NCI-H748 (cell line): Measurements from ENCODE around the gene GPR142.
A peak's percentile ranks its signal among the peaks of the same experiment; 100 is the strongest.

Source experiments
- DNase-seq: peaks from one replicate; lab custom pipeline; 2025; ENCODE audit not compliant: unreplicated experiment; lab: John Stamatoyannopoulos, UW

GPR142 gene

GRCh38 chr17:74344658-74345057, 22.6 kb upstream of the GPR142 start:
- no peak for DNase-seq

GRCh38 chr17:74345433-74346241, 21.7 kb upstream of the GPR142 start:
- DNase-seq = no peak

GRCh38 chr17:74347646-74348045, 19.7 kb upstream of the GPR142 start:
- DNase-seq = no peak

- no peak for DNase-seq
Observed at GRCh38 chr17:74349120-74349519, 18.2 kb upstream of the GPR142 start.

- DNase-seq = peak; percentile 16
Observed at GRCh38 chr17:74350486-74350885, 16.8 kb upstream of the GPR142 start.

- DNase-seq = no peak
Observed at GRCh38 chr17:74351552-74352210, 15.6 kb upstream of the GPR142 start.

GRCh38 chr17:74353446-74354060, 13.8 kb upstream of the GPR142 start:
- no peak for DNase-seq

- no peak for DNase-seq
Observed at GRCh38 chr17:74354123-74354522, 13.2 kb upstream of the GPR142 start.

GRCh38 chr17:74354561-74354960, 12.7 kb upstream of the GPR142 start:
- no peak for DNase-seq

- no peak for DNase-seq
Observed at GRCh38 chr17:74355065-74355464, 12.2 kb upstream of the GPR142 start.

- no peak for DNase-seq
Observed at GRCh38 chr17:74356646-74357465, 10.4 kb upstream of the GPR142 start.

GRCh38 chr17:74357466-74357809, 9.9 kb upstream of the GPR142 start:
- no peak for DNase-seq

GRCh38 chr17:74358697-74359096, 8.6 kb upstream of the GPR142 start:
- no peak for DNase-seq

- DNase-seq = no peak
Observed at GRCh38 chr17:74359916-74360315, 7.4 kb upstream of the GPR142 start.

- no peak for DNase-seq
Observed at GRCh38 chr17:74360899-74361229, 6.4 kb upstream of the GPR142 start.

GRCh38 chr17:74361230-74362068, 5.9 kb upstream of the GPR142 start, which contains the start of gene BTBD17:
TSS of gene BTBD17 (minus strand) at chr17:74361868. CDS start at chr17:74361819, 49 bp downstream.
- peak; percentile 89 for DNase-seq

GRCh38 chr17:74362069-74362405, 5.3 kb upstream of the GPR142 start:
- DNase-seq = no peak

- DNase-seq = no peak
Observed at GRCh38 chr17:74362810-74363498, 4.4 kb upstream of the GPR142 start.

- DNase-seq = peak; percentile 52
Observed at GRCh38 chr17:74368341-74369081, 1.2 kb downstream of the GPR142 start.
